ENCODE data around the gene SLC41A2. TPM values are rescaled to one million over a fixed set of nuclear protein-coding genes. Genes with fewer than 3 reads are reported as not detected.
A peak's percentile ranks its signal among the peaks of the same experiment; 100 is the strongest.

Gene SLC41A2
- total RNA-seq, 2 experiments from 2014 or later = 6.3 to 14.8 TPM

GRCh38 chr12:104933128-104933527 is 25.0 kb downstream of the SLC41A2 start:
- ATAC-seq (no peak), DNase-seq (no peak)
- H3K9me3 Mint-ChIP-seq (ENCODE audit: low read depth) = no peaks in the 10 kb centered on the region
- no peak overlapping the region for H3K4me3 Mint-ChIP-seq
- no peak overlapping the region for H3K27ac Mint-ChIP-seq
- H3K27me3 Mint-ChIP-seq = no peaks in the 10 kb centered on the region
- CTCF ChIA-PET = no interaction called here
- peaks cover 28% of the 10 kb centered on the region for H3K4me1 Mint-ChIP-seq
- H3K36me3 Mint-ChIP-seq = peaks cover 4% of the 10 kb centered on the region

- ATAC-seq (peak; percentile 92), DNase-seq (peak; percentile 66)
- H3K27ac Mint-ChIP-seq = peak overlapping the region; percentile 38
Measured at GRCh38 chr12:104930388-104931326, 27.4 kb downstream of the SLC41A2 start.

GRCh38 chr12:104929977-104930376 is 28.1 kb downstream of the SLC41A2 start:
- no peak for ATAC-seq

More at GRCh38 chr12:104930388-104931326, 27.4 kb downstream of the SLC41A2 start:
- Mint-ChIP-seq H3K36me3 (peaks cover 7% of the 10 kb centered on the region), H3K9me3 (ENCODE audit: low read depth) (no peaks in the 10 kb centered on the region), H3K27me3 (no peaks in the 10 kb centered on the region), H3K4me3 (peak overlapping the region; percentile 4), H3K4me1 (peaks cover 28% of the 10 kb centered on the region)
- CTCF ChIA-PET = interaction anchor here (0.6 kb wide), 1 partner anchor 30 kb away, joined by 3 read pairs; no protein-coding TSS in a partner anchor

GRCh38 chr12:104929368-104929767 is 28.7 kb downstream of the SLC41A2 start:
- H3K27ac Mint-ChIP-seq = no peak overlapping the region

More at GRCh38 chr12:104929977-104930376, 28.1 kb downstream of the SLC41A2 start:
- H3K36me3 Mint-ChIP-seq = peaks cover 7% of the 10 kb centered on the region
- H3K4me3 Mint-ChIP-seq = no peak overlapping the region
- no peaks in the 10 kb centered on the region for H3K27me3 Mint-ChIP-seq
- no peak for DNase-seq
- H3K9me3 Mint-ChIP-seq (ENCODE audit: low read depth) = no peaks in the 10 kb centered on the region
- peaks cover 28% of the 10 kb centered on the region for H3K4me1 Mint-ChIP-seq
- CTCF ChIA-PET = no interaction called here
- H3K27ac Mint-ChIP-seq = no peak overlapping the region

GRCh38 chr12:104928036-104928745 is 29.9 kb downstream of the SLC41A2 start:
- H3K27me3 Mint-ChIP-seq = peaks cover 3% of the 10 kb centered on the region
- no peak for DNase-seq
- H3K27ac Mint-ChIP-seq = no peak overlapping the region
- no peaks in the 10 kb centered on the region for H3K9me3 Mint-ChIP-seq (ENCODE audit: low read depth)
- H3K4me3 Mint-ChIP-seq = no peak overlapping the region
- H3K36me3 Mint-ChIP-seq = peaks cover 13% of the 10 kb centered on the region
- peaks cover 28% of the 10 kb centered on the region for H3K4me1 Mint-ChIP-seq
- ATAC-seq = no peak
- CTCF ChIA-PET = no interaction called here

More at GRCh38 chr12:104929368-104929767, 28.7 kb downstream of the SLC41A2 start:
- CTCF ChIA-PET = no interaction called here
- Mint-ChIP-seq H3K27me3 (no peaks in the 10 kb centered on the region), H3K9me3 (ENCODE audit: low read depth) (no peaks in the 10 kb centered on the region), H3K4me3 (no peak overlapping the region), H3K36me3 (peaks cover 9% of the 10 kb centered on the region), H3K4me1 (peaks cover 28% of the 10 kb centered on the region)
- no peak for DNase-seq
- ATAC-seq = no peak

GRCh38 chr12:104925501-104925900 is 32.6 kb downstream of the SLC41A2 start:
- Mint-ChIP-seq H3K9me3 (ENCODE audit: low read depth) (peaks cover 5% of the 10 kb centered on the region), H3K4me3 (no peak overlapping the region), H3K4me1 (peaks cover 13% of the 10 kb centered on the region), H3K27ac (no peak overlapping the region), H3K27me3 (peaks cover 3% of the 10 kb centered on the region), H3K36me3 (peaks cover 23% of the 10 kb centered on the region)
- CTCF ChIA-PET = interaction anchor here (0.6 kb wide), 1 partner anchor 52 kb away, joined by 3 read pairs; no protein-coding TSS in a partner anchor
- ATAC-seq (no peak), DNase-seq (no peak)

- H3K27me3 Mint-ChIP-seq = peaks cover 3% of the 10 kb centered on the region
- H3K9me3 Mint-ChIP-seq (ENCODE audit: low read depth) = peaks cover 7% of the 10 kb centered on the region
- no peak overlapping the region for H3K4me3 Mint-ChIP-seq
- ATAC-seq = no peak
- DNase-seq = no peak
- no peaks in the 10 kb centered on the region for H3K4me1 Mint-ChIP-seq
- H3K36me3 Mint-ChIP-seq = peaks cover 25% of the 10 kb centered on the region
- no peak overlapping the region for H3K27ac Mint-ChIP-seq
- CTCF ChIA-PET = no interaction called here
Measured at GRCh38 chr12:104921340-104921739, 36.8 kb downstream of the SLC41A2 start.

- no peak for DNase-seq
- no peaks in the 10 kb centered on the region for H3K27me3 Mint-ChIP-seq
- H3K4me1 Mint-ChIP-seq = no peaks in the 10 kb centered on the region
- no peak overlapping the region for H3K27ac Mint-ChIP-seq
- no peak for ATAC-seq
- CTCF ChIA-PET = no interaction called here
- H3K4me3 Mint-ChIP-seq = no peak overlapping the region
- peaks cover 1% of the 10 kb centered on the region for H3K36me3 Mint-ChIP-seq
- H3K9me3 Mint-ChIP-seq (ENCODE audit: low read depth) = no peaks in the 10 kb centered on the region
Measured at GRCh38 chr12:104911942-104912341, 46.1 kb downstream of the SLC41A2 start.

- H3K9me3 Mint-ChIP-seq (ENCODE audit: low read depth) = no peaks in the 10 kb centered on the region
- ATAC-seq (no peak), DNase-seq (no peak)
- CTCF ChIA-PET = no interaction called here
- H3K27me3 Mint-ChIP-seq = no peaks in the 10 kb centered on the region
- no peak overlapping the region for H3K27ac Mint-ChIP-seq
- peaks cover 3% of the 10 kb centered on the region for H3K36me3 Mint-ChIP-seq
- no peaks in the 10 kb centered on the region for H3K4me1 Mint-ChIP-seq
- no peak overlapping the region for H3K4me3 Mint-ChIP-seq
Measured at GRCh38 chr12:104910196-104910840, 47.8 kb downstream of the SLC41A2 start.

- Mint-ChIP-seq H3K27me3 (no peaks in the 10 kb centered on the region), H3K36me3 (peaks cover 3% of the 10 kb centered on the region), H3K4me1 (no peaks in the 10 kb centered on the region), H3K4me3 (no peak overlapping the region), H3K9me3 (ENCODE audit: low read depth) (no peaks in the 10 kb centered on the region), H3K27ac (no peak overlapping the region)
- no peak for ATAC-seq
- no peak for DNase-seq
- CTCF ChIA-PET = no interaction called here
Measured at GRCh38 chr12:104909761-104910160, 48.3 kb downstream of the SLC41A2 start.

Other genes with a start within 250 kb of the SLC41A2 start
- gene NOPCHAP1, start 28.0 kb upstream of the SLC41A2 start, total RNA-seq = 10 to 100 TPM; 16.1 to 21.2 TPM
- gene ALDH1L2, start 126.2 kb upstream of the SLC41A2 start, total RNA-seq = 1 to 10 TPM in 1 of 2 experiments, under 1 TPM in 1; 0.70 to 1.3 TPM
- 10 to 100 TPM; 40.1 to 45.6 TPM for gene WASHC4, start 149.4 kb upstream of the SLC41A2 start, total RNA-seq